MCF 10A (cell line): ENCODE data around the gene GRAMD4. TPM values are rescaled to one million over a fixed set of nuclear protein-coding genes. Genes with fewer than 3 reads are reported as not detected.

Experiments used
- BruUV-seq: library from RNA; stranded (reverse); fragments of 400-500 nt; replicated peaks from 2 replicates; lab custom pipeline; 2021; lab: Mats Ljungman, UMichigan
- CTCF ChIA-PET: fragments of 300-600 bp; sonication (Branson Sonifier 250); formaldehyde crosslinking; extraction: SDS; loops from one replicate; lab custom pipeline; 2021; ENCODE audit warnings: antibody characterized with exemption, inconsistent platforms; lab: Yijun Ruan, JAX
- POLR2A ChIA-PET: fragments of 300-600, 350-650 bp; sonication (Branson Sonifier 250); formaldehyde crosslinking; extraction: SDS; loops from one replicate; lab custom pipeline; 2020; ENCODE audit warnings: antibody characterized with exemption, inconsistent platforms; lab: Yijun Ruan, JAX
- DNase-seq: peaks from one replicate; pipeline ENCODE4 v3.0.0-alpha.2; 2018; ENCODE audit not compliant: unreplicated experiment
- H3K27ac Mint-ChIP-seq: one replicate; pipeline ENCODE4 v1.8.0; 2022; ENCODE audit warnings: mild to moderate bottlenecking, low read depth, mixed read lengths; ENCODE audit not compliant: unreplicated experiment
- H3K27me3 Mint-ChIP-seq: one replicate; pipeline ENCODE4 v1.8.0; 2022; ENCODE audit warnings: mixed read lengths; ENCODE audit not compliant: insufficient read depth, unreplicated experiment
- H3K36me3 Mint-ChIP-seq: one replicate; pipeline ENCODE4 v1.8.0; 2022; ENCODE audit warnings: mild to moderate bottlenecking, moderate library complexity, mixed read lengths; ENCODE audit not compliant: insufficient read depth, unreplicated experiment
- H3K4me1 Mint-ChIP-seq: one replicate; pipeline ENCODE4 v1.8.0; 2022; ENCODE audit warnings: mixed read lengths; ENCODE audit not compliant: insufficient read depth, unreplicated experiment
- H3K4me3 Mint-ChIP-seq: one replicate; pipeline ENCODE4 v1.8.0; 2022; ENCODE audit warnings: mild to moderate bottlenecking, moderate library complexity, mixed read lengths; ENCODE audit not compliant: unreplicated experiment
- H3K9me3 Mint-ChIP-seq: one replicate; pipeline ENCODE4 v1.8.0; 2022; ENCODE audit warnings: mixed read lengths; ENCODE audit not compliant: unreplicated experiment
- CTCF ChIP-seq: fragments of 200-600 bp; IDR thresholded peaks from one replicate; pipeline ENCODE4 v1.8.0; 2022; ENCODE audit warnings: antibody characterized with exemption, mild to moderate bottlenecking; ENCODE audit not compliant: unreplicated experiment
- intact Hi-C: fragments of 100-400 bp; cut with micrococcal nuclease; formaldehyde crosslinking; loops from 2 replicates; pipeline ENCODE4 v1.14.1; 2022
- total RNA-seq: library from RNA; stranded (reverse); gene quantifications from 2 replicates; pipeline ENCODE4 v1.2.3, GENCODE V29; 2022

Gene GRAMD4
- total RNA-seq, 1 experiment from 2014 or later, result 15.6 TPM

GRCh38 chr22:46589871-46590271 lies 30.3 kb upstream of the GRAMD4 start:
- no TSS peak for BruUV-seq
- intact Hi-C loops, result no loop called here
- H3K27ac Mint-ChIP-seq, result no peak overlapping the region
- CTCF ChIA-PET, result interaction anchor here (2.8 kb wide), 1 partner anchor 26 kb away, joined by 14 read pairs; no protein-coding TSS in a partner anchor
- no peak for DNase-seq
- H3K4me3 Mint-ChIP-seq, result no peak overlapping the region
- no peaks in the 10 kb centered on the region for H3K4me1 Mint-ChIP-seq
- no peaks in the 10 kb centered on the region for H3K36me3 Mint-ChIP-seq
- no peak for TF ChIP-seq CTCF
- no peaks in the 10 kb centered on the region for H3K27me3 Mint-ChIP-seq
- POLR2A ChIA-PET, result interaction anchor here (0.6 kb wide), 1 partner anchor 35 kb away, joined by 4 read pairs; no protein-coding TSS in a partner anchor
- H3K9me3 Mint-ChIP-seq, result no peaks in the 10 kb centered on the region

- intact Hi-C loops, result no loop called here
- Mint-ChIP-seq H3K36me3 (no peaks in the 10 kb centered on the region), H3K27ac (no peak overlapping the region), H3K4me3 (no peak overlapping the region), H3K4me1 (no peaks in the 10 kb centered on the region), H3K27me3 (no peaks in the 10 kb centered on the region), H3K9me3 (no peaks in the 10 kb centered on the region)
- TF ChIP-seq CTCF, result no peak
- DNase-seq, result no peak
- BruUV-seq, result no TSS peak
- POLR2A ChIA-PET, result no interaction called here
- CTCF ChIA-PET, result interaction anchor here (0.6 to 2.8 kb wide), 2 partner anchors 27 to 583 kb away, joined by 3 to 14 read pairs; no protein-coding TSS in a partner anchor
Observed at GRCh38 chr22:46590334-46590733, 29.9 kb upstream of the GRAMD4 start.

- no peaks in the 10 kb centered on the region for H3K9me3 Mint-ChIP-seq
- no peak overlapping the region for H3K27ac Mint-ChIP-seq
- no peak for TF ChIP-seq CTCF
- no peaks in the 10 kb centered on the region for H3K36me3 Mint-ChIP-seq
- ChIA-PET CTCF (interaction anchor here (0.9 kb wide), 1 partner anchor 50 kb away, joined by 4 read pairs; no protein-coding TSS in a partner anchor), POLR2A (no interaction called here)
- H3K4me3 Mint-ChIP-seq, result no peak overlapping the region
- intact Hi-C loops, result no loop called here
- no peaks in the 10 kb centered on the region for H3K4me1 Mint-ChIP-seq
- no TSS peak for BruUV-seq
- DNase-seq, result no peak
- H3K27me3 Mint-ChIP-seq, result no peaks in the 10 kb centered on the region
Observed at GRCh38 chr22:46591930-46592329, 28.3 kb upstream of the GRAMD4 start.

- no peak overlapping the region for H3K4me3 Mint-ChIP-seq
- TF ChIP-seq CTCF, result no peak
- DNase-seq, result no peak
- no peaks in the 10 kb centered on the region for H3K9me3 Mint-ChIP-seq
- BruUV-seq, result no TSS peak
- no peaks in the 10 kb centered on the region for H3K4me1 Mint-ChIP-seq
- H3K27me3 Mint-ChIP-seq, result no peaks in the 10 kb centered on the region
- intact Hi-C loops, result no loop called here
- ChIA-PET POLR2A (no interaction called here), CTCF (no interaction called here)
- no peaks in the 10 kb centered on the region for H3K36me3 Mint-ChIP-seq
- no peak overlapping the region for H3K27ac Mint-ChIP-seq
Observed at GRCh38 chr22:46592390-46592872, 27.8 kb upstream of the GRAMD4 start.
